HFFc6 (cell line): ENCODE results near the gene UBE4B. TPM values are rescaled to one million over a fixed set of nuclear protein-coding genes. Genes with fewer than 3 reads are reported as not detected.
A peak's percentile ranks its signal among the peaks of the same experiment; 100 is the strongest.

ENCODE experiments used
- DNase-seq: peaks from one replicate; pipeline ENCODE4 v3.0.0-alpha.2; 2018
- H3K27ac Mint-ChIP-seq: 2 replicates; pipeline ENCODE4 v1.8.0; 2020; ENCODE audit warnings: mild to moderate bottlenecking, mixed read lengths
- H3K27me3 Mint-ChIP-seq: 2 replicates; pipeline ENCODE4 v1.8.0; 2021; ENCODE audit warnings: mild to moderate bottlenecking, moderate library complexity, mixed read lengths; ENCODE audit not compliant: insufficient read depth
- H3K36me3 Mint-ChIP-seq: 2 replicates; pipeline ENCODE4 v1.8.0; 2021; ENCODE audit warnings: low read depth, mixed read lengths
- H3K4me1 Mint-ChIP-seq: 2 replicates; pipeline ENCODE4 v1.8.0; 2020; ENCODE audit warnings: low read depth, mixed read lengths
- H3K4me3 Mint-ChIP-seq: 2 replicates; pipeline ENCODE4 v1.8.0; 2020; ENCODE audit warnings: mild to moderate bottlenecking, moderate library complexity, mixed read lengths
- H3K9me3 Mint-ChIP-seq: 2 replicates; pipeline ENCODE4 v1.8.0; 2020; ENCODE audit warnings: mild to moderate bottlenecking, mixed read lengths
- total RNA-seq, 6 experiments: library from RNA; stranded (reverse); fragmentation: NEBNext Ultra II Directional; extraction: Animal tissue kit (Norgen Biotek cat#: 25700); gene quantifications; 2 replicates in 1 of 6; 3 replicates in 5 of 6; pipeline ENCODE4 v1.2.3, GENCODE V29; 2021
- TF ChIP-seq, protein P1 (sequence below): fragments of 200-600 bp; sonication (generic); IDR thresholded peaks from 2 replicates; pipeline ENCODE4 v1.5.0; 2021; ENCODE audit warnings: antibody characterized with exemption, mild to moderate bottlenecking

UBE4B gene
- total RNA-seq, 6 experiments from 2014 or later, result 46.2 to 66.0 (median 58.6) TPM

DNA sequence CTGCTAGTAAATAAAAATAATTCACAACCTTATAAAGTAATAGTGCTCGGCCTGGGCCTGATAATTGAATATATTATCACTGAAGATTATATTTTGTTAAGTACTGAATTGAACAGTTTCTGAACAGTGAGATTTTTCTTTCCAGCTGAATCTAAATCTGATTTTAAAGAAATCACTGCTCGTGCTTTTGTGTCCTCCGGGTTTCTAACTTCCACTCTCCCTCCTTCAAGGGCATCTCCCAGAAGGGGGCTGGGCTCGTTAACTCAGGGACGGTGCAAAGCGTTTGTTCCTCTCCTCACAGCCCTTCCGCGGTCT lies 176.8 kb downstream of the UBE4B start:
- H3K36me3 Mint-ChIP-seq, result no peaks in the 10 kb centered on the region

DNA sequence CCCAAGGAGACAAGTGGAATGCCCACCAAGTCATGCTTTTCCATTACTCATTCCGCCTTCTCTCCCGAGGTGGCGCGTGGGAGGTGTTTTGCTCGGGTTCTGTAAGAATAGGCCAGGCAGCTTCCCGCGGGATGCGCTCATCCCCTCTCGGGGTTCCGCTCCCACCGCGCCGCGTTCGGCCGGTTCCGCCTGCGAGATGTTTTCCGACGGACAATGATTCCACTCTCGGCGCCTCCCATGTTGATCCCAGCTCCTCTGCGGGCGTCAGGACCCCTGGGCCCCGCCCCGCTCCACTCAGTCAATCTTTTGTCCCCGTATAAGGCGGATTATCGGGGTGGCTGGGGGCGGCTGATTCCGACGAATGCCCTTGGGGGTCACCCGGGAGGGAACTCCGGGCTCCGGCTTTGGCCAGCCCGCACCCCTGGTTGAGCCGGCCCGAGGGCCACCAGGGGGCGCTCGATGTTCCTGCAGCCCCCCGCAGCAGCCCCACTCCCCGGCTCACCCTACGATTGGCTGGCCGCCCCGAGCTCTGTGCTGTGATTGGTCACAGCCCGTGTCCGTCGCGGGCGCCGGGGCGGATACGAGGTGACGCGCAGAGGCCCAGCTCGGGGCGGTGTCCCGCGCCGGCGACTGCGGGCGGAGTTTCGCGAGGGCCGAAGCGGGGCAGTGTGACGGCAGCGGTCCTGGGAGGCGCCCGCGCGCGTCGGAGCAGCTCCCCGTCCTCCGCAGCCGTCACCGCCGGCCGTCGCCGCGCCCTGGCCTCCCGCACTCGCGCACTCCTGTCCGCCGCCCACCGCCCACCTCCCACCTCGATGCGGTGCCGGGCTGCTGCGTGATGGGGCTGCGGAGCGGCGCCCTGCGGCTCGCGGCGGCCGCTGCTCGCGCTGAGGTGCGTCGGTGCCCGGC lies 177.4 kb downstream of the UBE4B start, which contains the start of gene KIF1B:
KIF1B (plus strand) TSS at position 666 of the 906 bp plus-strand sequence. CDS start 21,759 bp downstream, outside the sequence.
- Mint-ChIP-seq H3K36me3 (no peaks in the 10 kb centered on the region), H3K27me3 (no peaks in the 10 kb centered on the region; the same call in 1 of the 2 replicates), H3K4me1 (peaks cover 35% of the 10 kb centered on the region), H3K9me3 (no peaks in the 10 kb centered on the region), H3K4me3 (peak within 1 kb of the TSS; percentile 92), H3K27ac (peak within 1 kb of the TSS; percentile 100)
- DNase-seq, result peak; percentile 97
- TF ChIP-seq, protein P1, sequence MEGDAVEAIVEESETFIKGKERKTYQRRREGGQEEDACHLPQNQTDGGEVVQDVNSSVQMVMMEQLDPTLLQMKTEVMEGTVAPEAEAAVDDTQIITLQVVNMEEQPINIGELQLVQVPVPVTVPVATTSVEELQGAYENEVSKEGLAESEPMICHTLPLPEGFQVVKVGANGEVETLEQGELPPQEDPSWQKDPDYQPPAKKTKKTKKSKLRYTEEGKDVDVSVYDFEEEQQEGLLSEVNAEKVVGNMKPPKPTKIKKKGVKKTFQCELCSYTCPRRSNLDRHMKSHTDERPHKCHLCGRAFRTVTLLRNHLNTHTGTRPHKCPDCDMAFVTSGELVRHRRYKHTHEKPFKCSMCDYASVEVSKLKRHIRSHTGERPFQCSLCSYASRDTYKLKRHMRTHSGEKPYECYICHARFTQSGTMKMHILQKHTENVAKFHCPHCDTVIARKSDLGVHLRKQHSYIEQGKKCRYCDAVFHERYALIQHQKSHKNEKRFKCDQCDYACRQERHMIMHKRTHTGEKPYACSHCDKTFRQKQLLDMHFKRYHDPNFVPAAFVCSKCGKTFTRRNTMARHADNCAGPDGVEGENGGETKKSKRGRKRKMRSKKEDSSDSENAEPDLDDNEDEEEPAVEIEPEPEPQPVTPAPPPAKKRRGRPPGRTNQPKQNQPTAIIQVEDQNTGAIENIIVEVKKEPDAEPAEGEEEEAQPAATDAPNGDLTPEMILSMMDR, result peak; percentile 99

More for the DNA sequence above, 176.8 kb downstream of the UBE4B start:
- H3K4me3 Mint-ChIP-seq, result peak overlapping the region; percentile 92
- DNase-seq, result no peak
- H3K27ac Mint-ChIP-seq, result peak overlapping the region; percentile 95
- H3K27me3 Mint-ChIP-seq, result no peaks in the 10 kb centered on the region; the same call in 1 of the 2 replicates
- TF ChIP-seq, protein P1, result no peak
- peaks cover 35% of the 10 kb centered on the region for H3K4me1 Mint-ChIP-seq
- no peaks in the 10 kb centered on the region for H3K9me3 Mint-ChIP-seq

DNA sequence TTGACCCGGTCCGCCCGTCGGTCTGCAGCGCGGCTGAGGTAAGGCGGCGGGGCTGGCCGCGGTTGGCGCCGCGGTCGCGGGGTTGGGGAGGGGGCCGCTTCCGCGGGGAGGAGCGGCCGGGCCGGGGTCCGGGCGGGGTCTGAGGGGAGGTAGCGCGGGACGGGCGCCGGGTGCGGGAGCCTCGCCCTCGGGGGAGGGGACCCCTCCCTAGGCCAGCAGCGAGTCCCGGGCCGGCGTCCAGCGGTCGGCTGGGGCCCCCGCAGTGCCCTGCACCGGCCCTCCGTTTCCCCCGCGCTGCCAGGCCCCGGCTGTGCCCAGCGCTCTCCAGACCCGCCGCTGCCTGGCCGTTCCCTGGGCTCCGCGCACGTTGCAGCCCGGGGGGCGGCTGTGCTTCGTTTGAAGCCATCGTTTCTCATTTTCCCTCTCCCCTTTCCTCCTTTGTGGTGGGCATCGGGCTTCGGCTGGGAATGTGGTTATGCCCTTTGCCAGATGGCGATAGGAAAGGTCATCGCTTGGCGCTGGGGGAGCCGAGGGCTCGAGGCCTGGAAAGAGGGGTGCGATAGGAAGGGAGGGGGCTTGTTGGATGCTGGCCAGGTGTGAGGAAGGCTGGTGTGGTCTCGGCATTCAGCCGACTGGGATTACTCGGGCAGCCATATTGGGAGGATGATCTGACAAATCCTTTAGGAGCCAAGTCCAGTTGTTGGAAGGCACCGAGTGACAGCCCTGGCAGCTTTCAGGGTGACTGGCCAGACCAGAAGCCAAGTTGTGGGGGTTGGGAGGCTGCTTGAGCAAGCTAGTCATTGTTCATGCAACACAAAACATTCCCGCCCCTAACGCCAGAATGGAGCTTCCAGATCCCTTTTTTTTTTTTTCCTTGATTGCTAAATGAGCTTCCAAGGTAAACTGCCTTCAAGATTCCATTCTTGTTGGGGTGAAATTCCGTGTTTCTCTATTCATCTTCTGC lies 178.4 kb downstream of the UBE4B start:
- peak overlapping the region; percentile 88 for H3K4me3 Mint-ChIP-seq
- H3K36me3 Mint-ChIP-seq, result peaks cover 8% of the 10 kb centered on the region
- TF ChIP-seq, protein P1, result no peak
- H3K4me1 Mint-ChIP-seq, result peaks cover 43% of the 10 kb centered on the region
- H3K27ac Mint-ChIP-seq, result peak overlapping the region; percentile 100
- no peaks in the 10 kb centered on the region; the same call in 1 of the 2 replicates for H3K27me3 Mint-ChIP-seq
- H3K9me3 Mint-ChIP-seq, result no peaks in the 10 kb centered on the region
- DNase-seq, result peak; percentile 94

DNA sequence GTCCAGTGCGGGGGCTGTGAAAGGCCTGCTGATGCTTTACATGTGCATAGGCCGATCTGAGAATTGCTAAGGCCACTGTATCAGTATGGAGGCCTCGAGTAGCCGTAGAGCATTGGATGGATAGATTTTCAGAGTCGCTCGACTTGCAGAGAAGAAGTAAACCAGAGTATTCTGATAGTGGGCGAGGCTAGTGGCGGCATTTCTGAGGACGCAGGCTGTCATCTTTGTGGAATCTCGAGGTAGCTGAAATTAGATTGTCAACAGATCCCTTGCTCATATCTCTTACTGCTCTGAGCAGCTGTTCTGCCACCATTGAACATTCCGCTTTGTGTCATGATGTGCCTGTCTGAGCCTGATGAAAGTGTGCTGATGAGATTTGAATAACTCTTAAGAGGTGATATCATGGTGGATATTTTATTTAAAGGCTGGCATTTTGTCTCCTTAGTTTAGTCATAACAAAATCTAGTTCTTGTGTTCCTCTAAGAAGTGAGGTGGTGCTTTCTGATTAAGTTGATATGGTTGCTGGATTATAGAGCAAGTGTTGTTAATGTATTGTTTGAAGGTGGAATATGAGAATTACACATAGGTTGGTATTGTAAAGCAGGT lies 179.2 kb downstream of the UBE4B start:
- TF ChIP-seq, protein P1, result no peak
- Mint-ChIP-seq H3K27me3 (no peaks in the 10 kb centered on the region; the same call in 1 of the 2 replicates), H3K4me3 (peak overlapping the region; percentile 88), H3K27ac (peak overlapping the region; percentile 100), H3K9me3 (no peaks in the 10 kb centered on the region), H3K36me3 (peaks cover 14% of the 10 kb centered on the region), H3K4me1 (peaks cover 50% of the 10 kb centered on the region)
- DNase-seq, result peak; percentile 52

DNA sequence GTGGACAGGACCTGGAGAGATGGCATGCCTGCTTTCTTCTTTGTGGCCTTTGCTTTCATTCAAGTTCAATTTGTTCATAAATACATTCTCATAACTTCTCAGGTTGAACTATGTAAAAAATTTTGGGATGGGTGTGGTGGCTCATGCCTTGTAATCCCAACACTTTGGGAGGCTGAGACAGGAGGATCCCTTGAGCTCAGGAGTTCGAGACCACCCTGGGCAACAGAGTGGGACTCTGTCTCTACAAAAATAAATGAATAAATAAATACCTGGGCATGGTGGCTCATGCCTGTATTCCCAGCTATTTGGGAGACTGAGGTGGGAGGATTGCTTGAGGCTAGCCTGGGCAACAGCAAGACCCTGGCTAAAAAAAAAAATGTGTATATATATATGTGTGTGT lies 179.7 kb downstream of the UBE4B start:
- TF ChIP-seq, protein P1, result no peak
- H3K27ac Mint-ChIP-seq, result peak overlapping the region; percentile 100
- no peaks in the 10 kb centered on the region for H3K9me3 Mint-ChIP-seq
- H3K4me3 Mint-ChIP-seq, result peak overlapping the region; percentile 88
- DNase-seq, result no peak
- peaks cover 53% of the 10 kb centered on the region for H3K4me1 Mint-ChIP-seq
- no peaks in the 10 kb centered on the region; the same call in 1 of the 2 replicates for H3K27me3 Mint-ChIP-seq
- H3K36me3 Mint-ChIP-seq, result peaks cover 14% of the 10 kb centered on the region
